HepG2 (cell line): Measurements from ENCODE around the gene DNMT1. TPM values are rescaled to one million over a fixed set of nuclear protein-coding genes. Genes with fewer than 3 reads are reported as not detected.

Source experiments
- ATF1 ChIP-seq: IDR thresholded peaks from 2 replicates; pipeline ENCODE4 v1.6.1; 2016; ENCODE audit warnings: mild to moderate bottlenecking, control low read depth
- BRCA1 ChIP-seq: sonication (generic); formaldehyde crosslinking; IDR thresholded peaks from 2 replicates; pipeline ENCODE4 v1.4.0; 2020; ENCODE audit warnings: missing genetic modification reagents
- DBP ChIP-seq: sonication (generic); formaldehyde crosslinking; IDR thresholded peaks from 2 replicates; pipeline ENCODE4 v1.4.0; 2020; ENCODE audit warnings: missing genetic modification reagents; ENCODE audit errors: not compliant biosample characterization
- FOXC1 ChIP-seq: sonication (generic); formaldehyde crosslinking; IDR thresholded peaks from 2 replicates; pipeline ENCODE4 v1.8.0; 2022; ENCODE audit warnings: mild to moderate bottlenecking, missing genetic modification reagents, borderline replicate concordance
- GATA4 ChIP-seq: sonication (generic); IDR thresholded peaks from 2 replicates; pipeline ENCODE4 v1.6.1; 2016; ENCODE audit warnings: antibody characterized with exemption, low read depth, borderline replicate concordance
- HMG20A ChIP-seq: IDR thresholded peaks from 2 replicates; pipeline ENCODE4 v1.6.1; 2016; ENCODE audit warnings: borderline replicate concordance
- MTERF4 ChIP-seq: sonication (generic); formaldehyde crosslinking; IDR thresholded peaks from 2 replicates; pipeline ENCODE4 v1.8.0; 2023; ENCODE audit warnings: mild to moderate bottlenecking, missing genetic modification reagents
- NR1H2 ChIP-seq: sonication (generic); formaldehyde crosslinking; IDR thresholded peaks from 2 replicates; pipeline ENCODE4 v1.8.1; 2022; ENCODE audit warnings: low read depth, missing genetic modification reagents, borderline replicate concordance
- ONECUT2 ChIP-seq: sonication (generic); formaldehyde crosslinking; IDR thresholded peaks from 2 replicates; pipeline ENCODE4 v1.4.0; 2020; ENCODE audit warnings: missing genetic modification reagents
- PAWR ChIP-seq: sonication (generic); formaldehyde crosslinking; IDR thresholded peaks from 2 replicates; pipeline ENCODE4 v1.4.0; 2020; ENCODE audit warnings: missing genetic modification reagents, mild to moderate bottlenecking, borderline replicate concordance
- PAX8 ChIP-seq: sonication (generic); formaldehyde crosslinking; IDR thresholded peaks from 2 replicates; pipeline ENCODE4 v1.8.0; 2022; ENCODE audit warnings: mild to moderate bottlenecking, missing genetic modification reagents, borderline replicate concordance
- PBX3 ChIP-seq: sonication (generic); formaldehyde crosslinking; IDR thresholded peaks from 2 replicates; pipeline ENCODE4 v1.8.1; 2023; ENCODE audit warnings: missing genetic modification reagents, inconsistent platforms, borderline replicate concordance
- RCOR2 ChIP-seq: IDR thresholded peaks from 2 replicates; pipeline ENCODE4 v1.6.1; 2016; ENCODE audit warnings: missing biosample characterization, missing genetic modification reagents
- RELA ChIP-seq: sonication (generic); formaldehyde crosslinking; IDR thresholded peaks from 2 replicates; pipeline ENCODE4 v1.4.0; 2020; ENCODE audit warnings: missing genetic modification reagents
- REPIN1 ChIP-seq: sonication (generic); formaldehyde crosslinking; IDR thresholded peaks from 2 replicates; pipeline ENCODE4 v1.8.0; 2022; ENCODE audit warnings: missing genetic modification reagents, low read depth, mild to moderate bottlenecking, borderline replicate concordance
- SALL2 ChIP-seq: sonication (generic); formaldehyde crosslinking; IDR thresholded peaks from 2 replicates; pipeline ENCODE4 v1.8.1; 2023; ENCODE audit warnings: mild to moderate bottlenecking, missing genetic modification reagents, inconsistent platforms
- SNAPC5 ChIP-seq: sonication (generic); formaldehyde crosslinking; IDR thresholded peaks from 2 replicates; pipeline ENCODE4 v1.8.1; 2023; ENCODE audit warnings: mild to moderate bottlenecking, missing genetic modification reagents, borderline replicate concordance
- SP2 ChIP-seq: sonication (generic); formaldehyde crosslinking; IDR thresholded peaks from 2 replicates; pipeline ENCODE4 v1.5.1; 2020; ENCODE audit warnings: mild to moderate bottlenecking, missing genetic modification reagents
- SRY ChIP-seq: sonication (generic); formaldehyde crosslinking; IDR thresholded peaks from 2 replicates; pipeline ENCODE4 v1.8.0; 2022; ENCODE audit warnings: mild to moderate bottlenecking, missing genetic modification reagents
- STAT5B ChIP-seq: sonication (generic); formaldehyde crosslinking; IDR thresholded peaks from 2 replicates; pipeline ENCODE4 v1.4.0; 2020; ENCODE audit warnings: missing genetic modification reagents
- THRA ChIP-seq: sonication (generic); formaldehyde crosslinking; IDR thresholded peaks from 2 replicates; pipeline ENCODE4 v1.4.0; 2020; ENCODE audit warnings: missing genetic modification reagents, borderline replicate concordance
- THYN1 ChIP-seq: sonication (generic); formaldehyde crosslinking; IDR thresholded peaks from 2 replicates; pipeline ENCODE4 v1.8.1; 2023; ENCODE audit warnings: low read depth, mild to moderate bottlenecking, moderate library complexity, missing genetic modification reagents, borderline replicate concordance
- ZBTB21 ChIP-seq: sonication (generic); formaldehyde crosslinking; IDR thresholded peaks from 2 replicates; pipeline ENCODE4 v1.4.0; 2020; ENCODE audit warnings: missing genetic modification reagents
- ZNF234 ChIP-seq: sonication (generic); formaldehyde crosslinking; conservative IDR thresholded peaks from 2 replicates; pipeline ENCODE4 v1.5.1; 2020; ENCODE audit warnings: mild to moderate bottlenecking, missing genetic modification reagents
- ZNF256 ChIP-seq: sonication (generic); formaldehyde crosslinking; conservative IDR thresholded peaks from 2 replicates; pipeline ENCODE4 v1.4.0; 2020; ENCODE audit warnings: missing genetic modification reagents
- ZNF629 ChIP-seq: sonication (generic); formaldehyde crosslinking; conservative IDR thresholded peaks from 2 replicates; pipeline ENCODE4 v1.5.0; 2020; ENCODE audit warnings: missing genetic modification reagents
- polyA plus RNA-seq, 8 experiments: library from polyadenylated mRNA; depleted of rRNA in 3 of 8; stranded (reverse) in 7 of 8; unstranded in 1 of 8; fragments of >200 nt; fragmentation: Illumina TruSeq in 4 of 8; extraction: Trizol in 4 of 8; gene quantifications; 2 replicates each; pipeline versions ENCODE4 v1.2.1 to v1.2.3, GENCODE V29; 2011 to 2016; ENCODE audit warnings: low read depth in 4 of 8, missing spikeins in 1 of 8, mixed read lengths in 1 of 8; ENCODE audit not compliant: insufficient read depth in 1 of 8
- total RNA-seq, 5 experiments: library from RNA; depleted of rRNA; stranded (reverse); fragments of >200 nt; fragmentation: Illumina TruSeq; extraction: Trizol; gene quantifications; 2 replicates each; pipeline ENCODE4 v1.2.3, GENCODE V29; 2016; ENCODE audit warnings: low read depth in 1 of 5

The DNMT1 gene
- total and polyA plus RNA-seq, 2 of the 13 experiments (the other 11 are each of a cell fraction or from before 2014, with no cell fraction given): 31.2 to 91.1 TPM

- TF ChIP-seq THYN1 (no peak), SNAPC5 (CRISPR knock-in tag) (no peak), REPIN1 (CRISPR knock-in tag) (no peak), ONECUT2 (CRISPR knock-in tag) (no peak), HMG20A (CRISPR knock-in tag) (no peak), NR1H2 (CRISPR knock-in tag) (peak; percentile 66; the same call in 1 of the 2 replicates), ATF1 (CRISPR knock-in tag) (peak; percentile 88), BRCA1 (CRISPR knock-in tag) (no peak), DBP (CRISPR knock-in tag) (no peak), SP2 (peak; percentile 71), PBX3 (no peak), ZNF234 (CRISPR knock-in tag) (no peak), SRY (CRISPR knock-in tag) (peak; percentile 85; the same call in 1 of the 2 replicates), GATA4 (no peak), STAT5B (CRISPR knock-in tag) (no peak), PAWR (CRISPR knock-in tag) (peak; percentile 19; the same call in 1 of the 2 replicates), RCOR2 (CRISPR knock-in tag) (no peak), THRA (CRISPR knock-in tag) (0 out of 2 replicates have a peak, but pooled peaks have one; percentile 24), PAX8 (no peak), ZNF256 (no peak), RELA (CRISPR knock-in tag) (no peak), SALL2 (CRISPR knock-in tag) (peak; percentile 81), ZNF629 (CRISPR knock-in tag) (no peak), FOXC1 (CRISPR knock-in tag) (peak; percentile 85; the same call in 1 of the 2 replicates), MTERF4 (peak; percentile 92), ZBTB21 (CRISPR knock-in tag) (0 out of 2 replicates have a peak, but pooled peaks have one; percentile 9)
Measured at GRCh38 chr19:10106100-10106936, 88.4 kb downstream of the DNMT1 start, which contains the start of gene PPAN (continued).
